WTC11 (cell line): ENCODE data around the gene P2RX1. TPM values are rescaled to one million over a fixed set of nuclear protein-coding genes. Genes with fewer than 3 reads are reported as not detected.

Source experiments
- ATAC-seq: fragments of 200-7000 bp; cut with Tn5 transposase; 2 replicates; pipeline ENCODE4 v1.10.0; 2021; ENCODE audit warnings: mild to moderate bottlenecking, moderate library complexity
- CTCF ChIA-PET: fragments of 300-600 bp; sonication (Branson Sonifier 250); formaldehyde crosslinking; loops from one replicate; lab custom pipeline; 2021; ENCODE audit warnings: antibody characterized with exemption; lab: Charles Lee
- POLR2A ChIA-PET: fragments of 350-600 bp; sonication (Branson Sonifier 250); formaldehyde crosslinking; loops from one replicate; lab custom pipeline; 2021; ENCODE audit warnings: antibody characterized with exemption; lab: Charles Lee
- DNase-seq: peaks from one replicate; pipeline ENCODE4 v3.0.0; 2021; ENCODE audit warnings: low spot score
- H3K27ac Mint-ChIP-seq: 2 replicates; pipeline ENCODE4 v1.8.0; 2021; ENCODE audit warnings: mixed read lengths
- H3K27me3 Mint-ChIP-seq: 2 replicates; pipeline ENCODE4 v1.8.0; 2021; ENCODE audit warnings: low read depth, mild to moderate bottlenecking, moderate library complexity, mixed read lengths
- H3K36me3 Mint-ChIP-seq: 2 replicates; pipeline ENCODE4 v1.8.0; 2021; ENCODE audit warnings: mixed read lengths
- H3K4me1 Mint-ChIP-seq: 2 replicates; pipeline ENCODE4 v1.8.0; 2022; ENCODE audit warnings: mixed read lengths
- H3K4me3 Mint-ChIP-seq: 2 replicates; pipeline ENCODE4 v1.8.0; 2021; ENCODE audit warnings: mild to moderate bottlenecking, moderate library complexity, mixed read lengths
- H3K9me3 Mint-ChIP-seq: 2 replicates; pipeline ENCODE4 v1.8.0; 2021; ENCODE audit warnings: mixed read lengths
- AFF4 ChIP-seq: sonication (generic); formaldehyde crosslinking; IDR thresholded peaks from 2 replicates; pipeline ENCODE4 v1.8.1; 2023; ENCODE audit warnings: mild to moderate bottlenecking, missing genetic modification reagents, borderline replicate concordance
- AR ChIP-seq: fragments of 250-450 bp; sonication (Bioruptor Pico); IDR thresholded peaks from 2 replicates; pipeline ENCODE4 v1.9.0; 2021; ENCODE audit warnings: mild to moderate bottlenecking
- ATF3 ChIP-seq: sonication (generic); formaldehyde crosslinking; conservative IDR thresholded peaks from 2 replicates; pipeline ENCODE4 v1.8.1; 2022; ENCODE audit warnings: mild to moderate bottlenecking, missing genetic modification reagents
- E2F1 ChIP-seq: sonication (generic); formaldehyde crosslinking; IDR thresholded peaks from 2 replicates; pipeline ENCODE4 v1.8.0; 2022; ENCODE audit warnings: mild to moderate bottlenecking, missing genetic modification reagents
- EMX1 ChIP-seq: fragments of 250-450 bp; sonication (Bioruptor Pico); IDR thresholded peaks from 2 replicates; pipeline ENCODE4 v1.8.0; 2021; ENCODE audit warnings: mild to moderate bottlenecking
- HMGXB4 ChIP-seq: sonication (generic); formaldehyde crosslinking; IDR thresholded peaks from 2 replicates; pipeline ENCODE4 v1.8.1; 2023; ENCODE audit warnings: mild to moderate bottlenecking, moderate library complexity, missing genetic modification reagents
- MLX ChIP-seq: sonication (generic); formaldehyde crosslinking; IDR thresholded peaks from 2 replicates; pipeline ENCODE4 v1.8.1; 2023; ENCODE audit warnings: mild to moderate bottlenecking, missing genetic modification reagents, moderate library complexity
- TEAD1 ChIP-seq: sonication (generic); formaldehyde crosslinking; IDR thresholded peaks from 2 replicates; pipeline ENCODE4 v1.8.0; 2022; ENCODE audit warnings: mild to moderate bottlenecking, missing genetic modification reagents
- total RNA-seq: library from RNA; stranded (reverse); gene quantifications from 3 replicates; pipeline ENCODE4 v1.2.3, GENCODE V29; 2021

P2RX1 gene
- total RNA-seq, 1 experiment from 2014 or later: 0.07 TPM

GRCh38 chr17:3961564-3962047 is 45.3 kb upstream of the P2RX1 start (continued):
- TF ChIP-seq AFF4 (CRISPR knock-in tag) (no peak), AR (no peak), E2F1 (no peak)

GRCh38 chr17:3960764-3961163 is 44.5 kb upstream of the P2RX1 start:
- DNase-seq (no peak), ATAC-seq (no peak)
- H3K4me1 Mint-ChIP-seq: peaks cover 66% of the 10 kb centered on the region
- POLR2A ChIA-PET: no interaction called here
- TF ChIP-seq TEAD1 (CRISPR knock-in tag) (no peak), ATF3 (CRISPR knock-in tag) (no peak), E2F1 (no peak), EMX1 (CRISPR knock-in tag) (no peak), MLX (no peak)
- TF ChIP-seq, all 79 proteins: peak for 0
- no peaks in the 10 kb centered on the region for H3K9me3 Mint-ChIP-seq
- CTCF ChIA-PET: interaction anchor here (1.0 to 1.7 kb wide), 3 partner anchors 26 to 47 kb away, joined by 5 to 6 read pairs (median 5); no protein-coding TSS in a partner anchor
- H3K27me3 Mint-ChIP-seq: peaks cover 12% of the 10 kb centered on the region
- no peaks in the 10 kb centered on the region for H3K36me3 Mint-ChIP-seq
- H3K27ac Mint-ChIP-seq: no peak overlapping the region
- no peak overlapping the region for H3K4me3 Mint-ChIP-seq

- ChIA-PET POLR2A (no interaction called here), CTCF (interaction anchor here (0.6 to 1.7 kb wide), 5 partner anchors 25 to 115 kb away, joined by 3 to 6 read pairs (median 5); no protein-coding TSS in a partner anchor)
- DNase-seq: no peak
- TF ChIP-seq AR (no peak), HMGXB4 (no peak), AFF4 (CRISPR knock-in tag) (no peak)
Measured at GRCh38 chr17:3959921-3960601, 43.8 kb upstream of the P2RX1 start.

More at GRCh38 chr17:3959921-3960601, 43.8 kb upstream of the P2RX1 start:
- Mint-ChIP-seq H3K27me3 (peaks cover 12% of the 10 kb centered on the region), H3K4me3 (no peak overlapping the region), H3K36me3 (no peaks in the 10 kb centered on the region), H3K4me1 (peaks cover 67% of the 10 kb centered on the region), H3K9me3 (no peaks in the 10 kb centered on the region), H3K27ac (peak overlapping the region; percentile 78)
- ATAC-seq: no peak
